Coronary artery (tissue), 2 donors: Measurements from ENCODE around the gene VAT1L.

Experiments
- DNase-seq: peaks from one replicate; pipeline ENCODE4 v3.0.0-alpha.2; 2017; ENCODE audit warnings: low spot score
- H3K27ac ChIP-seq, 2 donors: fragments of 200-600 bp; sonication (generic); one replicate each; pipeline ENCODE4 v1.5.1; 2016 to 2019
- H3K4me3 ChIP-seq: fragments of 200-600 bp; sonication (generic); 2 replicates; pipeline ENCODE4 v1.5.1; 2016; ENCODE audit warnings: mild to moderate bottlenecking, moderate library complexity
- TF ChIP-seq, protein P1 (sequence below): fragments of 200-600 bp; sonication (generic); IDR thresholded peaks from one replicate; pipeline ENCODE4 v1.5.1; 2019; ENCODE audit warnings: antibody characterized with exemption

VAT1L gene

DNA sequence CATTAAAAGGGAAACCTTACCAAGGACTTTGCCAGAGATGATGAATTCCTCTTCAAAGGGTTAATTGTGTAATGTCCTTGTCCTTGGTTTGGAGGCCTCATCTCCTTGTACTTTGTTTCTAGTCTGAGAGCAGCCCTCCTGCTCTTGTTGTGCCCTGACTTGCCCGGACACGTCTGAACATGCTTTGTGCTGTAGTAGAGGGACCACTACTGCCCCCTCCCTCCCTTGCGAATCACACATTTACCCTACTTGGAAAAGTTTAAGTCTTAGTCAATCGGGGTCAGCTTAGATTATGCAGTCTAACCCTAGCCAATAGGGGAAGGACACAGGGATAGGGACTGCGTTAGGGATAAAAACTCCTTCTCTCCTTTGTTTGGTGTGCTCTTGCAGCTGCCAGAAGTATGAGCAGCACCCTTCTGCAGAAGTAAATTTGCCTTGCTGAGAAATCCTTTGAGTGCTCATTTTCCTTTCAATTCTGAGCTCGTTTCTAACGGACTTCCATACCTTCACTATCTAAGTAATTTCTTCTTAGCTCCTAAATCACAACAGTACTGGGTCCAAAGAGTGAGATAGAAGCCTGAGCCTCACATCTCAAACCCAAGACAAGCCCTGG lies 207.6 kb downstream of the VAT1L start:
- Histone ChIP-seq H3K4me3 (no peak overlapping the region), H3K27ac (no peak overlapping the region)
- TF ChIP-seq, protein P1, sequence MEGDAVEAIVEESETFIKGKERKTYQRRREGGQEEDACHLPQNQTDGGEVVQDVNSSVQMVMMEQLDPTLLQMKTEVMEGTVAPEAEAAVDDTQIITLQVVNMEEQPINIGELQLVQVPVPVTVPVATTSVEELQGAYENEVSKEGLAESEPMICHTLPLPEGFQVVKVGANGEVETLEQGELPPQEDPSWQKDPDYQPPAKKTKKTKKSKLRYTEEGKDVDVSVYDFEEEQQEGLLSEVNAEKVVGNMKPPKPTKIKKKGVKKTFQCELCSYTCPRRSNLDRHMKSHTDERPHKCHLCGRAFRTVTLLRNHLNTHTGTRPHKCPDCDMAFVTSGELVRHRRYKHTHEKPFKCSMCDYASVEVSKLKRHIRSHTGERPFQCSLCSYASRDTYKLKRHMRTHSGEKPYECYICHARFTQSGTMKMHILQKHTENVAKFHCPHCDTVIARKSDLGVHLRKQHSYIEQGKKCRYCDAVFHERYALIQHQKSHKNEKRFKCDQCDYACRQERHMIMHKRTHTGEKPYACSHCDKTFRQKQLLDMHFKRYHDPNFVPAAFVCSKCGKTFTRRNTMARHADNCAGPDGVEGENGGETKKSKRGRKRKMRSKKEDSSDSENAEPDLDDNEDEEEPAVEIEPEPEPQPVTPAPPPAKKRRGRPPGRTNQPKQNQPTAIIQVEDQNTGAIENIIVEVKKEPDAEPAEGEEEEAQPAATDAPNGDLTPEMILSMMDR, result no peak

DNA sequence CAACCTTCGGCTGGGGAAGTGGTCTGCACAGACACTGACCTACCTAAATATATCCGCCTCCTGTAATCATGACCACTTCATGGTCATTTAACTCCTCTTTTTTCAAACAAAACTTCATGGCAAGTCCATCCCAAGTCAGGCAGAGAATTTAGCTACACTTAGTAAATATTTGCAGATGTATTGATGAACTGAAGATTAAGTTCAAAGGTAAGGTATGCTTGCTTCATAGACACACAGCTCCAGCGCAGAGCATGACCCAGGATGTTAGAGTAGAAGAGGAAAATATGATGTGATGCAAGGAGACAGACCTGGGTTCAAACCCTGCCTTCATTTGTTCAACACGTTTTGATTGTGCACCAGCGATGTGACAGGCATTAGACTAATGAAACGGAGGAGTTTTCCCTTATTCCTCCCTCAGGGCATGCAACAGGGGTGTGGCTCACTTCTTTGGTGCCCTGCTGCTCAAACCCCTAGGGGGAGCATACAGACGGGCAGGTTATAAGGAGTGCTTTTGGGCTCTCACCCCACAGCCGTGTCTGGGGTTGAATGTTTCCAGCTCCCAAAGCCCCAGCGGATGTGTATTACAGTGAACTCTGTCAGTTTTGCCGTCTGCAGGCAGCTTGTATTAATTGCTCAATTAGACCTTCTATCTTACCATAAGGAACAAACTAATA lies 210.1 kb downstream of the VAT1L start:
- Histone ChIP-seq H3K4me3 (no peak overlapping the region), H3K27ac (no peak overlapping the region)
- no peak for DNase-seq
- TF ChIP-seq, protein P1, result no peak

More for the DNA sequence above, 207.6 kb downstream of the VAT1L start:
- DNase-seq, result no peak

DNA sequence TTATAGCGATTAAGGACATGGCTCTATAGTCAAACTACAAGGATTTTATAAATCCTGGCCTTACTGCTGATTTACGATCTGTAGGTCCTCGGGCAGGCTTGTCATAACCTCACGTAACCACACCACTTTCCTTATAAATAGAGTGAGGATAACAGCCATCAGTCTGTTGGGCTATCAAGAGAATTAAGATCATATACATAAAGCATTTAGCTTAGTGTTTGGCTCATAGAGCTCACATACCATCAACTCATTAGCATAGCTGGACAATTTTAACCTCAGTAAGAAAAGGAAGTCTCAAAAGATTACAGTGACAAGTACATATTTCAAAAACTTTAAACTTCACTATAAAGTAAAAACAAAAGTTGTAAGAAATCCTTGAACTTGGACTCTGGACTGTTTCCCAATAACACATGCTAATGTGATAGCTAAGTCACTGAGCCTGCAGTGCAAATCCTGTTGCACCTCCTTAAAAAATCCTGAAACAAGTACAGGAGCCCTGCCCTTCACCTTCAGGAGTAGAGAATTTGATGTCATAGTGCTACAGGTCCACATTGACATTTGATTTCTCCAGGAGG lies 213.2 kb downstream of the VAT1L start:
- no peak overlapping the region for H3K4me3 ChIP-seq
- H3K27ac ChIP-seq, result no peak overlapping the region
- DNase-seq, result no peak
- TF ChIP-seq, protein P1, result no peak

DNA sequence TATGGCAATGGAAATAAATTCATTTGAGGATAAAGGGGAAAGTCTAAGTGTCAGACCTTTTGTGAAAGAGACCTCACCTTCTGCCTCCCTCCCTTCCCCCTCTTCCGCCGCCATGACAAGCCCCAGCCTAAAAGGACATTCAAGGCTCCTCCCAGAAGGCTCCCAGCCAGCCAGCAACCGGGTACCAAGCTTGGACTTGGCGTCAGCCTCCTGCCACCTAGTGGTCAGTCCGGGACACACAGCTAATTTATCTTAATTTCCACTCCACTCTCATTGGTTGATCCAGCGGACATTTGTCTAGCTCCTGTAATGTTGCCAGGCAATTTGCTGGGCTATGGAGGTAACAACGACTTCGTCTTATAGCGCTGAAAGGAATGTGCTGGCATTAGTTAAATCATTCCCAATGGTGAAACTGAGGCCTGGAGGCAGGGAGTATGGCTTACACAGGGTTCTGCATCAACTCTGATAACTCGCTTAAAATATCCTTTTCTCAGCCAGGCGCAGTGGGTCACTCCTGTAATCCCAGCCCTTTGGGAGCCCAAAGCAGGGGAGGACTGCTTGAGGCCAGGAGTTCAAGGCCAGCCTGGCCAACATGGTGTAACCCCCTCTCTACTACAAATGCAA lies 214.7 kb downstream of the VAT1L start:
- DNase-seq, result peak; percentile 90
- TF ChIP-seq, protein P1, result peak; percentile 86
- H3K27ac ChIP-seq, result no peak overlapping the region
- peak overlapping the region; percentile 29 for H3K4me3 ChIP-seq

DNA sequence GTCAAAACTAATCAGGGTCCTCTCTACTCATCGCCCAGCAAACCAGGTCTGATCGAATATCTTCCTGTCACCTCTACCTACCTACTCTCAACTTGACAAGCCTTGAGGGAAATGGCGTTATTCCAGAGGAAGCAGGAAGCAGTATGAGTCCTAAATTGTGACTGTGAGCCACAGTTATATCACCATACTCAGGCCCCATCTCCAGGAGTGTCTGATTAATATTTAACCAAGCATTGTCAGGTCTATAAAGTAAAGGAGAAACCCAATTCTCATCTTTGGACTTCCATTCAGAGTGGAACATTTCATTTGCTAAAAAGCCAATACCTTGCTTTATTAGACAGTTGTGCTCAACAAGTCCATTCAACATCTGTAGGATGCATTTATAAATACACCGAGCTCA lies 216.2 kb downstream of the VAT1L start:
- Histone ChIP-seq H3K4me3 (no peak overlapping the region), H3K27ac (no peak overlapping the region)
- DNase-seq, result no peak
- TF ChIP-seq, protein P1, result no peak

DNA sequence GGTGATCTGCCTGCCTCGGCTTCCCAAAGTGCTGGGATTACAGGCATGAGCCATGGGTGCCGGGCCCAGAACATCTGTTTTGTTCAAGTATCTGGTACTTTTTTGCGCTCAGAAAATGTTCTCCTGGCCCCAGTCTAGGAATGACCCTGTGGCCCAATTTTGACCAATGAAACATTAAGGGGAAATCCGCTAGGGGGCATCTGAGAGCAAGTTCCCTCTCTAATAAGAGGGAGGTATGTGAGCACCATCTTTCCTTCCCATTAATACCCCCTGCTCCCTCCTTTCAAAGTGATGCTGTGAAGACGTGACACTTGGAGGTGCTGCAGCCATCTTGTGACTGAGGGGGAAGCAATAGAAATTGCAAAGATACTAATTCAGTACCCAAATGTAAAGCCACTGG lies 217.5 kb downstream of the VAT1L start:
- TF ChIP-seq, protein P1, result no peak
- no peak for DNase-seq
- Histone ChIP-seq H3K27ac (no peak overlapping the region), H3K4me3 (no peak overlapping the region)
